Measurements from ENCODE around the gene ATG5. TPM values are rescaled to one million over a fixed set of nuclear protein-coding genes. Genes with fewer than 3 reads are reported as not detected.

Gene ATG5
- total RNA-seq, 1 donor from 2014 or later, result 39.3 TPM

GRCh38 chr6:106249658-106250057 lies 75.9 kb downstream of the ATG5 start:
- H3K9me3 ChIP-seq (ENCODE audit: insufficient read depth, low read depth, low read length), result no peaks in the 10 kb centered on the region
- no peak overlapping the region for H3K4me2 ChIP-seq (ENCODE audit: low read length)
- H2AFZ ChIP-seq (ENCODE audit: low read depth, low read length), result no peak overlapping the region
- H3K4me1 ChIP-seq (ENCODE audit: insufficient read depth, low read length), result peaks cover 32% of the 10 kb centered on the region
- H3K36me3 Mint-ChIP-seq (ENCODE audit: low read depth, unreplicated experiment), result peaks cover 2% of the 10 kb centered on the region
- TF ChIP-seq, protein P1, sequence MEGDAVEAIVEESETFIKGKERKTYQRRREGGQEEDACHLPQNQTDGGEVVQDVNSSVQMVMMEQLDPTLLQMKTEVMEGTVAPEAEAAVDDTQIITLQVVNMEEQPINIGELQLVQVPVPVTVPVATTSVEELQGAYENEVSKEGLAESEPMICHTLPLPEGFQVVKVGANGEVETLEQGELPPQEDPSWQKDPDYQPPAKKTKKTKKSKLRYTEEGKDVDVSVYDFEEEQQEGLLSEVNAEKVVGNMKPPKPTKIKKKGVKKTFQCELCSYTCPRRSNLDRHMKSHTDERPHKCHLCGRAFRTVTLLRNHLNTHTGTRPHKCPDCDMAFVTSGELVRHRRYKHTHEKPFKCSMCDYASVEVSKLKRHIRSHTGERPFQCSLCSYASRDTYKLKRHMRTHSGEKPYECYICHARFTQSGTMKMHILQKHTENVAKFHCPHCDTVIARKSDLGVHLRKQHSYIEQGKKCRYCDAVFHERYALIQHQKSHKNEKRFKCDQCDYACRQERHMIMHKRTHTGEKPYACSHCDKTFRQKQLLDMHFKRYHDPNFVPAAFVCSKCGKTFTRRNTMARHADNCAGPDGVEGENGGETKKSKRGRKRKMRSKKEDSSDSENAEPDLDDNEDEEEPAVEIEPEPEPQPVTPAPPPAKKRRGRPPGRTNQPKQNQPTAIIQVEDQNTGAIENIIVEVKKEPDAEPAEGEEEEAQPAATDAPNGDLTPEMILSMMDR (IDR thresholded peaks at IDR 0.05; ENCODE audit: insufficient read depth, low read depth, low read length), result no peak
- no peak for TF ChIP-seq EZH2 (IDR thresholded peaks at IDR 0.05; ENCODE audit: insufficient read depth, low read length)
- no peak for DNase-seq (ENCODE audit: low read depth)
- no peaks in the 10 kb centered on the region for H4K20me1 ChIP-seq (ENCODE audit: insufficient read depth, low read length)
- no peaks in the 10 kb centered on the region for H3K27me3 Mint-ChIP-seq (ENCODE audit: low read depth, unreplicated experiment)
- H3K27ac Mint-ChIP-seq (ENCODE audit: unreplicated experiment), result no peak overlapping the region
- H3K9ac ChIP-seq (ENCODE audit: low read length), result no peak overlapping the region
- peaks cover 22% of the 10 kb centered on the region for H3K4me1 Mint-ChIP-seq (ENCODE audit: low read depth, unreplicated experiment)
- no peak overlapping the region for H3K4me3 Mint-ChIP-seq (ENCODE audit: unreplicated experiment)
- H3K27me3 ChIP-seq (ENCODE audit: insufficient read depth, low read length), result no peaks in the 10 kb centered on the region
- H3K4me3 ChIP-seq (ENCODE audit: insufficient read depth, low read depth, low read length), result no peak overlapping the region
- H3K36me3 ChIP-seq (ENCODE audit: insufficient read depth, low read length), result no peaks in the 10 kb centered on the region
- no peaks in the 10 kb centered on the region for H3K9me3 Mint-ChIP-seq (ENCODE audit: unreplicated experiment)
- FAIRE-seq, result no peak
- H3K27ac ChIP-seq (ENCODE audit: low read depth, low read length), result no peak overlapping the region
- peaks cover 11% of the 10 kb centered on the region for H3K79me2 ChIP-seq (ENCODE audit: insufficient read depth, low read length)

DNA sequence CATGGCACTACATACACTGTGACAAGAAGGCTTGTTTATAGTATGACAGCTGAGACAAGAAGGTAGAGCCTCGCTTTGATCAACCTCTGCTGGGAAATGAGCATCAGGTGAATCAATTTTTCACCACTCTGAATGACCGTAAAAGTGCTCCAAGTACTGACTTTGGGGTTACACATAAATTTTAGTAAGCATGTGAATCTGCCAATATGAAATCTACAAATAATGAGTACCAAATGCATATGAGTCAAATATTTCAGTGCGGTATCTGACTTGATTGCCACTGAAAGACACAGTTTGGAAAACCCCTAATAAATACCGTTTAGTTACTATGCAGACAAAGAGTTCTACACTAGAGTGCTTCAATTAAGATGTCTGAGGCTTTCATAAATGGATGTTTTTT lies 77.8 kb downstream of the ATG5 start:
- Histone ChIP-seq H3K4me2 (ENCODE audit: low read length) (no peak overlapping the region), H2AFZ (ENCODE audit: low read depth, low read length) (no peak overlapping the region), H4K20me1 (ENCODE audit: insufficient read depth, low read length) (no peaks in the 10 kb centered on the region), H3K27ac (ENCODE audit: low read depth, low read length) (no peak overlapping the region), H3K9ac (ENCODE audit: low read length) (no peak overlapping the region), H3K9me3 (ENCODE audit: insufficient read depth, low read depth, low read length) (no peaks in the 10 kb centered on the region), H3K36me3 (ENCODE audit: insufficient read depth, low read length) (no peaks in the 10 kb centered on the region), H3K4me3 (ENCODE audit: insufficient read depth, low read depth, low read length) (no peak overlapping the region), H3K79me2 (ENCODE audit: insufficient read depth, low read length) (peaks cover 9% of the 10 kb centered on the region), H3K27me3 (ENCODE audit: insufficient read depth, low read length) (no peaks in the 10 kb centered on the region), H3K4me1 (ENCODE audit: insufficient read depth, low read length) (peaks cover 13% of the 10 kb centered on the region)
- peaks cover 2% of the 10 kb centered on the region for H3K36me3 Mint-ChIP-seq (ENCODE audit: low read depth, unreplicated experiment)
- H3K27ac Mint-ChIP-seq (ENCODE audit: unreplicated experiment), result no peak overlapping the region
- TF ChIP-seq EZH2 (IDR thresholded peaks at IDR 0.05; ENCODE audit: insufficient read depth, low read length), result no peak
- TF ChIP-seq, protein P1 (IDR thresholded peaks at IDR 0.05; ENCODE audit: insufficient read depth, low read depth, low read length), result no peak
- peaks cover 3% of the 10 kb centered on the region for H3K4me1 Mint-ChIP-seq (ENCODE audit: low read depth, unreplicated experiment)
- DNase-seq (ENCODE audit: low read depth), result no peak
- no peaks in the 10 kb centered on the region for H3K9me3 Mint-ChIP-seq (ENCODE audit: unreplicated experiment)
- H3K27me3 Mint-ChIP-seq (ENCODE audit: low read depth, unreplicated experiment), result no peaks in the 10 kb centered on the region
- H3K4me3 Mint-ChIP-seq (ENCODE audit: unreplicated experiment), result no peak overlapping the region
- peak; percentile 13 for FAIRE-seq

GRCh38 chr6:106247293-106247692 lies 78.3 kb downstream of the ATG5 start:
- Mint-ChIP-seq H3K36me3 (ENCODE audit: low read depth, unreplicated experiment) (peaks cover 2% of the 10 kb centered on the region), H3K4me1 (ENCODE audit: low read depth, unreplicated experiment) (no peaks in the 10 kb centered on the region), H3K27me3 (ENCODE audit: low read depth, unreplicated experiment) (no peaks in the 10 kb centered on the region), H3K4me3 (ENCODE audit: unreplicated experiment) (no peak overlapping the region), H3K9me3 (ENCODE audit: unreplicated experiment) (no peaks in the 10 kb centered on the region), H3K27ac (ENCODE audit: unreplicated experiment) (no peak overlapping the region)
- DNase-seq (ENCODE audit: low read depth) (peak; percentile 55), FAIRE-seq (no peak)
- no peak overlapping the region for H2AFZ ChIP-seq (ENCODE audit: low read depth, low read length)
- H3K79me2 ChIP-seq (ENCODE audit: insufficient read depth, low read length), result peaks cover 9% of the 10 kb centered on the region
- no peaks in the 10 kb centered on the region for H3K9me3 ChIP-seq (ENCODE audit: insufficient read depth, low read depth, low read length)
- no peaks in the 10 kb centered on the region for H3K36me3 ChIP-seq (ENCODE audit: insufficient read depth, low read length)
- peaks cover 9% of the 10 kb centered on the region for H3K4me1 ChIP-seq (ENCODE audit: insufficient read depth, low read length)
- no peak overlapping the region for H3K27ac ChIP-seq (ENCODE audit: low read depth, low read length)
- no peak overlapping the region for H3K4me3 ChIP-seq (ENCODE audit: insufficient read depth, low read depth, low read length)
- H3K9ac ChIP-seq (ENCODE audit: low read length), result no peak overlapping the region
- H3K4me2 ChIP-seq (ENCODE audit: low read length), result no peak overlapping the region
- H3K27me3 ChIP-seq (ENCODE audit: insufficient read depth, low read length), result no peaks in the 10 kb centered on the region
- TF ChIP-seq, protein P1 (IDR thresholded peaks at IDR 0.05; ENCODE audit: insufficient read depth, low read depth, low read length), result no peak
- no peak for TF ChIP-seq EZH2 (IDR thresholded peaks at IDR 0.05; ENCODE audit: insufficient read depth, low read length)
- no peaks in the 10 kb centered on the region for H4K20me1 ChIP-seq (ENCODE audit: insufficient read depth, low read length)
